NK-92 (cell line): ENCODE data around the gene ADAMTS14.
"Not testable (repeated sequence)": the region's sequence is repeated elsewhere in the genome, so short reads cannot be mapped to it uniquely, and the experiment has no call there.

Source experiments
- DNase-seq: peaks from one replicate; lab custom pipeline; 2025; ENCODE audit not compliant: unreplicated experiment; lab: John Stamatoyannopoulos, UW

ADAMTS14 gene

DNA sequence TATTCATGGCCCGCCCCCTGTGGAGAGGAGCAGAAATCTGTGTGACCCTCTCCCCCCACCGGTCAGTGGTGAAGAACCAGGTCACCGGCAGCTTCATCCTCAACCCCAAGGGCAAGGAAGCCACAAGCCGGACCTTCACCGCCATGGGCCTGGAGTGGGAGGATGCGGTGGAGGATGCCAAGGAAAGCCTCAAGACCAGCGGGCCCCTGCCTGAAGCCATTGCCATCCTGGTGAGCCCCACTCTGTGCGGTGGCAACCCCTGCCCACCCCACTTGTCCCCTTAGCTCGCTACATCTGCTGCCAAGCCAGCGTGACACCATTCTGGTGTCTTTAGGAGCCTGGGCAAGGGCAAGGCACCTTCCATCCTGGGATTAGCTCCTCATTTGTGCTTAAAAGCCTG lies 77.5 kb downstream of the ADAMTS14 start:
- no peak for DNase-seq

GRCh38 chr10:70750156-70750703 lies 77.9 kb downstream of the ADAMTS14 start:
- DNase-seq = no peak

GRCh38 chr10:70751356-70751755 lies 79.0 kb downstream of the ADAMTS14 start:
- DNase-seq = no peak

- DNase-seq = no peak
Observed at GRCh38 chr10:70751991-70752390, 79.7 kb downstream of the ADAMTS14 start.

- DNase-seq = no peak
Observed at GRCh38 chr10:70752571-70752970, 80.3 kb downstream of the ADAMTS14 start.

DNA sequence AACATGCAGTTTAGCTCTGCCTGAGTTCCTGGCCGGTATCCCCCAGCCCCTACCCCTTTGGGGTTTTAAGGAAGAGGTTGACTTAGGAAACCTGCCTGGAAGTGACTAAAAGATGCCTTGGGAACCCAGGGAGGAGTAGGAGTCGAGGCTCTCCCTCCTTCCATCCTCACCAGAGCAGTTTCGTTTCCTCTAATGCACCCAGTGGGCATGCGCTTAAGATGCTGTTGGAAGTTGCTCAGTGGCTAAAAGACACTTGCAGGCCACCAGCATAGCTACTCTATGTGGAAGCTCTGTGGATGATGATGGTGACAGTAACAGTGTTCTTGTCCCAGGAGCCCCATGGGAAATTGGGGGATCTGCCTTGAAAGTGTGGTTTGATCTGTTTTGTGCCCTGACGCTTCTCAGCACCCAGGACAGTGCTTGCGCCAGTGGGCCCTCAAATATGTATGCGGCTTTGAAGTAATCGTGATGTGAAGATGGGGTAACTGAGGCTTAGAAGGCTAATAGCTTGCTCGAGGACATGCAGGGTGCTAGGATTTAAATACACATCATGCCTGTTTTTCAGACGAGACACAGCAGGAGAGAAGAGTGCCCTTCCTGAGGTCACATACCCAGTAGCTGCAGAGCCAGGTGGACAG lies 80.8 kb downstream of the ADAMTS14 start:
- no peak for DNase-seq

DNA sequence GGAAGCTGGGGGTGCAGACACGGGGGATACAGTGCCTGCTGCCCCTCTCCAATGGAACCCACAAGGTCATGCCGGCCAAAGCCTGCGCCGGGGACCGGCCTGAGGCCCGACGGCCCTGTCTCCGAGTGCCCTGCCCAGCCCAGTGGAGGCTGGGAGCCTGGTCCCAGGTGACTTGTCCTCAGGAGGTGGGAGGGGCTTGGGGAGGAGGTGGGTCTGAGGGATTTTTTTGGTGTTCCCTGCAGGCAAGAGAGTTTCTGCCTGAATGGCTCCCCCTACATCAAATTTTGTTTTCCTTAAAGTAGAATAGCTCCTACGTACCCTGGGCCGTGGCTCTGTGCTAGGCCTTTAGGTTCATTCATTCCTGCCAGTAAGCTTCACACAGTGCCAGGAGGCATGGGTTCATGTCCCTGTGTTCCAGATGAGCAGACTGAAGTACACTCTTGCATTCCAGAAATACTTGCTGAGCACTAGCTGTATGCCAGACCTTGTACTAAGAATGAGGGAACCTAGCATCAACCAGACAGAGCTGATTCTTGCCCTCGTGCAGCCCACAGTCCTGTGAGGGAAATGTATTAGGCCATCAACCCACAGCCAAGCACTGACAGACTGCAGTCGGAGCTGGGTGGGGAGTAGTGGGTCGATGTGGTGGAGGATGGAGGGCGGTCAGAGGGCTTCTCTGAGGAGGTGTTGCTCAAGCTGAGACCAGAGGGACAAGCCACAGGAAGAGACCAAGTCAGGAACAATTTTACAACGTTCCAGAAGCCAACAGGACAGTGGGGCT lies 81.7 kb downstream of the ADAMTS14 start:
- DNase-seq = no peak

GRCh38 chr10:70756700-70757360 lies 84.5 kb downstream of the ADAMTS14 start:
- DNase-seq = no peak

GRCh38 chr10:70757856-70758255 lies 85.5 kb downstream of the ADAMTS14 start:
- no peak for DNase-seq

- DNase-seq = no peak
Observed at GRCh38 chr10:70758757-70759514, 86.6 kb downstream of the ADAMTS14 start.

- DNase-seq = no peak
Observed at GRCh38 chr10:70759781-70760180, 87.5 kb downstream of the ADAMTS14 start.

GRCh38 chr10:70760271-70760787 lies 88.0 kb downstream of the ADAMTS14 start:
- no peak for DNase-seq

DNA sequence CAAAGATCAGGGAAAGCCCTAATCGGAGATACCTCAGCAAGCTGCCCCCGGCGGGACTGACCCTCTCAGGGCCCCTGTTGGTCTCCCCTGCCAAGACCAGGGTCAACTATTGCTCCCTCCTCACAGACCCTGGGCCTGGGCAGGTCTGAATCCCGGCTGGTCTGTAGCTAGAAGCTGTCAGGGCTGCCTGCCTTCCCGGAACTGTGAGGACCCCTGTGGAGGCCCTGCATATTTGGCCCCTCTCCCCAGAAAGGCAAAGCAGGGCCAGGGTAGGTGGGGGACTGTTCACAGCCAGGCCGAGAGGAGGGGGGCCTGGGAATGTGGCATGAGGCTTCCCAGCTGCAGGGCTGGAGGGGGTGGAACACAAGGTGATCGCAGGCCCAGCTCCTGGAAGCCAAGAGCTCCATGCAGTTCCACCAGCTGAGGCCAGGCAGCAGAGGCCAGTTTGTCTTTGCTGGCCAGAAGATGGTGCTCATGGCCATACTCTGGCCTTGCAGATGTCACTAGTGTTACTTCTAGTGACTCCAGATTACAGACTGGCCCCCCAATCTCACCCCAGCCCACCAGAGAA lies 88.8 kb downstream of the ADAMTS14 start:
- no peak for DNase-seq

DNA sequence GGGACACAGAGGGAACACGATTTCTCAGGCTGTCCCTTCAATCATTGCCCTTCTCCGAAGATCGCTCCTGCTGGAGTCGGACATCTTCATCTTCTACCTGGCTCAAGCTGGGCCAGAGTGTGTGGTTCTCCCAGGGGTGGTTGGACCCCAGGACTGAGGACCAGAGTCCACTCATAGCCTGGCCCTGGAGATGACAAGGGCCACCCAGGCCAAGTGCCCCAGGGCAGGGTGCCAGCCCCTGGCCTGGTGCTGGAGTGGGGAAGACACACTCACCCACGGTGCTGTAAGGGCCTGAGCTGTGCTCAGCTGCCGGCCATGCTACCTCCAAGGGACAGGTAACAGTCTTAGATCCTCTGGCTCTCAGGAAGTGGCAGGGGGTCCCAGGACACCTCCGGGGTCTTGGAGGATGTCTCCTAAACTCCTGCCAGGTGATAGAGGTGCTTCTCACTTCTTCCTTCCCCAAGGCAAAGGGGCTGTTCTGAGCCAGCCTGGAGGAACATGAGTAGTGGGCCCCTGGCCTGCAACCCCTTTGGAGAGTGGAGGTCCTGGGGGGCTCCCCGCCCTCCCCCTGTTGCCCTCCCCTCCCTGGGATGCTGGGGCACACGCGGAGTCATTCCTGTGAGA lies 89.5 kb downstream of the ADAMTS14 start:
- DNase-seq = no peak

- DNase-seq = no peak
Observed at GRCh38 chr10:70762441-70763175, 90.3 kb downstream of the ADAMTS14 start.

DNA sequence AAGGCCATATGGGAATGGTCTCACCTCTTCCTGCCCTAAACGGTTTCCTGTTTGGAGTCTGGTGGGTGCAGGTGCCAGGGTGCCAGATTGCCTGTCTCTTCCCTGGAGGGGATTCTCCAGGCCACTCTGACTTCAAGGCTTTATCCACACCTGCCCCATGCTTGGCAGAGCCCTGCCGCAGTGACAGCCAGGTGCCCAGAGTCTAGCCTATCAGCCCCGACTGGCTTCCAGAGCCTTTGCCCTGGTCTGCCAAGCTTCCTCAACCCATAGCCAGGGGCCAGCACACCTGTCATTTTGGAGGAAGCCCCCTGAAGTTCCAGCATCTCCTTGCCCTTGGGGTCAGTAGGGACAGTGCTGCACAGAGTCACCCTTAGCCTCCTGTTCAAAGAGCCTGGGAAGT lies 91.3 kb downstream of the ADAMTS14 start:
- no peak for DNase-seq

- no peak for DNase-seq
Observed at GRCh38 chr10:70765794-70766594, 93.7 kb downstream of the ADAMTS14 start.

- DNase-seq = not testable (repeated sequence)
Observed at GRCh38 chr10:70768026-70768685, 95.8 kb downstream of the ADAMTS14 start.
